GM21825 (cell line): ENCODE measurements around the gene LINC00305.
A peak's percentile ranks its signal among the peaks of the same experiment; 100 is the strongest.

ENCODE experiments used
- ATAC-seq: cut with Tn5 transposase; IDR thresholded peaks from one replicate; pipeline ENCODE4 v1.9.1; 2021; ENCODE audit warnings: mild to moderate bottlenecking, moderate library complexity; ENCODE audit not compliant: unreplicated experiment

LINC00305 gene

DNA sequence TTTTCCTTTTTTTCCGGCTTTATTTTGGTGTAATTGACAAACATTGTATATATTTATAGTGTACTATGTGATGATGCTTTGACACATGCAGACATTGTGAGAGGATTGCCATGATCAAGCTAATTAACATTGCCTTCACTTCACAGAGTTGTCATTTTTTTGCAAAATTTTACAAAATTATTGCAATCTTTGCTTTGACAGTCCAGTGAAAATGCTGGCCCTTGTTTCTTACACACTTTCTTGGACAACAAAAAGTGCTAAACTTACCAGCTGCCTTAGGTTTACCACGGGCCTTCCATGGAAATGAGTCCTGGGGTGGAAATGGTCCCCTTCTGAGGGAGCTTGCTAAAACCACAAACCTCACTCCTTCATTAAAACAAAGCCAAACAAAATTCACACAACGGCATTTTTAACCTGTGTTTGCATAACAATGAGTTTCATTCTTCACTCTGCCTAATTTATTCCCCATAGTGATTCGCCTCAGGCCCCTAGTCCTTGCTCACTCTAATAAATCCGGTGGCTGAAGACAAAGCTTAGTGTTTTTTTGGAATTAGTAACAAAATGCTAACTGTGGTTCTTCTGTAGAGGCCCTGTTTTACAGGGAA lies 32.2 kb downstream of the LINC00305 start:
- ATAC-seq = no peak

DNA sequence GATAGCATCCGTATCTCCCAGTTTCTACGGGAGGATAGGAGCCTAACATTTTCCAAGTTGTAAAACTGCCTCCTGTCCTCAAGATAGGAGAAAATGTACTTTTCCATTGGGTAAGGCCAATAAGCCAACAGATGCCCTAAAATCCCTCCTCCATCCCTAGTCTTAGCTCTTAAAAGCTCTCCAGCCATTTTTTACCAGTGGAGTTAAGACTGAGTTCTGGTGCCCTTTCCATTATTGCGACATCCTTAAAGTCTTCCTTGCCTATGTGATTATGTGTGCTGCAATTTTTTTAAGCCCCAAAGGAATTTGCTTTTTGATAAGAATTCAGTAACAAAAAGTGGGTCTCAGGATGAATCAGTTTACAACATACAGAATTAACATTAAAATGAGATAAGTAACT lies 33.0 kb downstream of the LINC00305 start:
- no peak for ATAC-seq

DNA sequence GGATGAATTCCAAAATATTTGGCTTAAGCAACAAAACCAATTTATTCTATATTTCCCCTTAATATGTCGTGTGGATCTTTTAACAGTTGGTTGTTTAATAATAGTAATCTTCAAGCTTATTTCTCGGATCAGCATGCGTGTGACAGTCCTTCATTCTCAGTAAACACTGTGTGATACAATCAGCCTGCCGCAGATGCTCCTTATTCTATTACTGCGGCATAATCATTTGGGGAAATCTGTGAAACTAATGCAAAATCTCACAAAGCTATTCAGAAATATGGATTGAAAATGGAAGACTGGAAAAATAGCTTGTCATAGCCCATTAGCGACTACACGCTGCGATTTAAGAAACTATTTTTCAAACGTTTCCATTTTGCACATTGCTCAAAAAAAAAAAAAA lies 36.9 kb downstream of the LINC00305 start:
- no peak for ATAC-seq

DNA sequence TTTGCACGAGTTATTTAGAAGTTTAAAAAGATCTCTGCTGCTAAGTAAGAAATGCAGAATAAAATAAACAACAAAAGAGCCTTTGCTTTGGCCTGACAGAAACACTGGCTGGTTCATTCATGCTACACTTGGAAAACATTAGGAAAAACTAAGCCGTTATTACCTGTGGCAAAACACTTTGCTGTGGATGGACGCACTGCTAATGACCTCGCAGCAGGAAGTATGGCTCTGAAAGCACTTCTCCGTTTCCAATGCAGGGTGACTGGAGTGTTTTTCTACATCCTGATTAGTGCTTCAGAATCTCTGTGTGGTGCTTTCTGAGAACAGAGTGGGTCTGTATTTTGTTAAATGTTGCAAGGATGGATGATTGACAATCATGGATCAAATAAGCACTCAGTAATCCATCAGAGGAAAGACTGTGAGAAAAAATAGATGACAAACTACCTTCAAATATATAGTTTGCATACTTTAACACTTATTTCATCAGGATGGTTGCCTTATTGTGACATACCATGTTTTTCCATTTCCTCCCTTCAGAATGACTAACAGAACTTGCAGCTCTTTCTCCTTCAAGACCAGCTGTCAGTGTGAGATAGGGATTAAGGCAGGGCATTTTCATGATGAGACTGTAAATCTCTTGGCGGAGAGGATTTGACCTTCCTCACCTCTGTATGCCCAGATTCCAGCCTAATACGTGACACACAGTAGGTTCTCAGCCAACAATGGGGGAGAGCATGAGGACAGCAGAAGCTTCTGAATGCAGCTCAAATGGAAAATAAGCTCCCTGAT lies 38.0 kb downstream of the LINC00305 start:
- ATAC-seq = no peak

DNA sequence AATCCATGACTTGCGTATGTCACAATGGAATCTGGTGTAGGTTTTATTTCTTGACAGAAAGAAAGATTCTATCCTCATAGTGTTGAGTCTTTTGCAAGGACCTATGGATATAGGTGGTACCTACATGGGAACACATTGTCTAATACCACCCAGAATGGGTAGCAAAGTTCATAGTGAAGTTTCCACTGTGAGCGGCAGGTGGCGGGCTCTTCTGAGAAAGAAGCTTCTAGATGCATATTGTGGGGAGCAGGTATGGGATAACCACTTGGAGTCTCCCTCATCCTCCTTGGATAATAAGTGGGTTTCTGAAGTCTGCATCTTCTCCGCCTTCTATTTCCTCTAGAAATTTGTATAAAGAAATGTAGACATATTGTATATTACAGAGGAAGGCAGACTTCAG lies 44.9 kb downstream of the LINC00305 start:
- no peak for ATAC-seq

DNA sequence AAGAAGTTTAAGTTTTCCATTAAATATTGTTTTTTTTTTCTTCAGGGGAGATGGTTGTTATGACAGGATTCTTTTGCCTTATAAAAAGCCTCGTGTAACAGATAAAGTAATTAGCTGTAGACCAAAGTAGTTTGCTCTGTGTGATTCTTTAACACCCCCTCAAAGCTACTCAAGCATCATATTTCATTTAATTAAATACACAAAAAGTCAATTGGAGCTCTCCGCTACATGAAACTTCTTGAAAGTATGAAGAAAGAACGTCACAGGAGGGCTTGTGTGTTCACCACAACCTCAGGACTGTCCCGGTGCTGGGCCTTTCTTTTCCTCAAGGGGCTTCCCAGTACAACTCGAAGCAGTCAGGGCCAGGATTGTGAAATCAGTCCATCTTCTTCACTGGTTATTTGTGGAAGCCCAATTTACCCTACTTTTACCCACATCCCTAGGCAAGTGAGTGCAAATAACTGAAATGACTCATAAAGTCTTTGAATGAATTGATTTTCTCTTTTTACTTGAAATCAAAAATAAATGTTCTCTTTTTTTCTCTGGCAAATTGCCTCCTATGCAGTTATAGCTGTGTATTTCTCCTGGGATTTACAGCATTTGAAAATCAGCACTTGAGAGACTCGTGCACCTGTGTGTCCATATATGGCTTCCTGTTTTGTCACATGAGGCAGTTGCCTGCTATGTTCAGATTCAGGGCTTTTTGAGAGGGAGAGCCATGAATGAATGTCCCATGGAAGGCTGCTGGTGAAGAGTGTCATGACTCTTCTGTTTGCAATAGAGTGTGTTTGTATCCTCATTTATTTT lies 48.6 kb downstream of the LINC00305 start:
- peak; percentile 51 for ATAC-seq

DNA sequence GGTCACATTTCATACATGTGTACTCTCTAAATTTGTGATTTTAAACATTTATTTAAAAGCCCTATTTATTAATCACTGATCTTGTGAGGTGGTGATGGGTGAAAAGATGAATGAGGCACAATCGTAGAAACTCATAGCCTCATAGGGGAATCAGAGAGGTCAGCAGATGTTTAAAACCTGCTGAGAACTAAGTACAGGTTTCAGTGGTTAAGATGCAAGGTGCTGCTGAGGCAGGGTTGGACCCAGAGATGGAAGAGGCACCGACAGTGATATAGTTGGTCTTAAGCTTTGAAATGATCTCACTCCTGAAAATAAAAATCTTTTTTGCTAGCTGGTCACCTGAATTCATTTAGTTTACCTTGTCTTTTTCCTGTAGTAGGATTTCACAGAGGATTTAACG lies 49.6 kb downstream of the LINC00305 start:
- ATAC-seq = peak; percentile 42

DNA sequence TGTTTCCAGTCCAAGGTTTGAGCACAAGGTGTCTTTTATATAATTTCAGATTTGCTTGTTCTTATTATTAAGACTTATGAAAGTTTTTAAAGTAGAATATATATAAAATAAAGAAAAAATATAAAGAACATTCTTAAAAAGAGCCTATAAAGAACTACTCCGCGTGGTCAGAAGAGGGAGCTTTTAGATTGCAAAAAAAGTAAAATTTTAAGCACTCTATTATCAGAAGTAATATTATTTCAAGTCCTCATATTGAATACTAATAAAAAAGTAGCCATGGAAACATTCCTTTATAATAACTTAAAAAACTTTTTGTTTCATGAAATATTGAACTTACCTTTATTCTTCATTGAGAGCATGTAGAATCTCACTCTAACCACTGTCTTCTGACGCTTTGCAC lies 51.4 kb downstream of the LINC00305 start:
- no peak for ATAC-seq

DNA sequence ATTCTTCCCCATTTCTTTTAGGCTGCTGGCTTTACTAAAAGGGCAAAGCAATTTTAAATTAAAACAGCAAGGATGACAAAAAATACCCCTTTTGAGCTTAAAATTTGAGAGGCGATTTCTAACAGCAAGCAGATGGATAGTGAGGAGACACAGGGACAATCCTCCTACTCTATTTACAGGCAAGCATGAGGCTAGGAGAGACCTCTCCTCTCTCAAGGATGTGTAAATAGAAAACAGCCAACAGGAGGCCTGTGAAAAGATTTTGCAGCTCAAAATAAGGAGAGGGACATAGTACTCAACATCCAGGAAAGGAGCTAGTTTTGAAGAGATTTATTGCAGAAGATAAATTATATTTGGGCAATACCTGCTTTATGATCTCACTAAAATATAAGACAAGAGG lies 53.8 kb downstream of the LINC00305 start:
- ATAC-seq = no peak

DNA sequence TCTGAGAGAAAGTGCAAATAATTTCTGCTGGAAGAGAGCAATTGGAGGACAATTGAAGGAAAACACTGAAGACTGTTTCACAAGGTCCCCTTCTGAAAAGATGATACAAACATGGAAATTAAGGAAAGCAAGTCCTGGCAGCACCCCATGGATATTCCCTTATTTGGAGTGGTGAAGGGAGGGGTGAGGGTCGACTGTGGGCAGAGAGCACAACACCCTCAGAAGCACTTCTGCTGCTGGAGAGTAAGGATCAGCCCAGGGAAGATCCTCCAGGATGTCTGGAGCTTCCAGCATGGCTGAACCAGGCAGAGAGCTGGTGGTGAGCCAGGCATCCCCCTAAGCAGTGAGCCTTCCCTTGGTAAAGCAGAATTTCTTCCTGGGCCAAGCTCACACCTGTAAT lies 54.7 kb downstream of the LINC00305 start:
- no peak for ATAC-seq

DNA sequence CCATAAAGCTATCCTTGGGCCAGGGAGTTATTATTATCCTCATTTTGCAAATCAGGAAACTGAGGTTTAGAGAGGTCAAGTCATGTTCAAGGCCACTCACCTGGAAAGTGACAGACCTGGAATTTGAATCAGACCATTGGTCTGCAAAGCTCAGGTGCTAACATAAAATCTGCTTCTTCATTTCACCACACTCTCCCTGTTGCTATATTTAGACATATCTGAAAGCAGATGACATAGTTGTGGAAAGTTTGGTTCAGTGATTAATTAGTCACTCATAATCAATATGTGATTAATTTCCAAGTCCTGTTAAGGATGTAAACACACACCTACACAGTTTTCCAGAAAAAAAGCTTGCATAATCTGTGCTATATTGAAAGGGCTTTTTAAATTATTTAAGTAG lies 57.4 kb downstream of the LINC00305 start:
- no peak for ATAC-seq

DNA sequence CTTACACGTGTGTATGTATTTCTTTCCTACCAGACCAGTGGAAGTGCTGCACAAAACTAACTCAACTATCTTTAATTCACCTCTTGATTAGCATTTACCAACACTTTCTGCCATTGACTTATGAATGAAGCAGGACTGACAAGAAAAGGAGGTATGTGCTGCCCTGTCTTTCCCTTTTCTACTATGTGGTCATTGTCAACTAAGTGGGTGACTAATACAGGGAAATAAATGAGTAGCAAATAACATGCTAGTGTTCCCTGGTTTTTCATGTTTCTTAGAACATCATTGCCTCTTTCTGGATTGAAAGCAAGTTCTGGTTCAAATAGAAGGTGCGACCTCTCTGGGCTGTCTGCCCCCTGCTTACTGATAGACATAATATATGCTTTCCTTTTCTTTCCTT lies 58.0 kb downstream of the LINC00305 start:
- peak; percentile 60 for ATAC-seq

DNA sequence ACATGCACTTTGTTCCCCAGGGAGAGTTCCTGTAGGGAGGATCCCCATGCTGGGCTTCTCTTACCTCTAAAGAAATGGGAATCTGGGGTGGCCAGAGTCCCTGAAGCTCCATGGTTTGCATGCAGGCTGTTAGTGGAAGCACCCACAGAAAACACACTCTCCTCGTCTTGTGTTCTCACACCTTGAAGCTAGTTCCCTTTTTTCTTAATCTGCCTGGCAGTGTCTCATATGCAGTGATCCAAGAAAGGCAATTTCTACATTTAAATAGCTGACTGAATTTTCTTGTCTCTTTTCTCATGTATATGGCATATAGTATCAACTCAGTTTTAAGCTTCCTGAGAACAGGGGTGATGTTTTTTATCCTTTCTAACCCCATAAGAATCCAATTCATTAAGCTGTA lies 65.0 kb downstream of the LINC00305 start:
- ATAC-seq = no peak

DNA sequence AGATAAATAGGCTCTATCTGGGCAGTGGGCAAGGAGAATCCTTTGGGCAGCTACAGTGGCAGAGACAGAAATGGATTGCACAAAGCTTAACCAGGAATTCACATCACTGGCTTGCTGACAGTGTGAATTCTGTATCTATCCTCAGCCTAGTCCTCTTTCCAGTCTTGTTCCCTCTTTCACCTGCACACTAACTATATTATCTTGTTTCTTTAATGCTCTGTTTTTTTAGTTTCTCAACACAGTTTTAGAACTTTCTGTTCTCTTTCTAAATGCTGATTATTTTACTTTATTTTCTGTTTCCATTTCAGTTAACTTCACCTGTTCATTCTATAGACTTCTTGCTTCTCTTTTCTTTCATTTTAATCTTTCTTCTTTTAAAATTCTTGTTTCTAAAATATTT lies 66.4 kb downstream of the LINC00305 start:
- ATAC-seq = no peak

DNA sequence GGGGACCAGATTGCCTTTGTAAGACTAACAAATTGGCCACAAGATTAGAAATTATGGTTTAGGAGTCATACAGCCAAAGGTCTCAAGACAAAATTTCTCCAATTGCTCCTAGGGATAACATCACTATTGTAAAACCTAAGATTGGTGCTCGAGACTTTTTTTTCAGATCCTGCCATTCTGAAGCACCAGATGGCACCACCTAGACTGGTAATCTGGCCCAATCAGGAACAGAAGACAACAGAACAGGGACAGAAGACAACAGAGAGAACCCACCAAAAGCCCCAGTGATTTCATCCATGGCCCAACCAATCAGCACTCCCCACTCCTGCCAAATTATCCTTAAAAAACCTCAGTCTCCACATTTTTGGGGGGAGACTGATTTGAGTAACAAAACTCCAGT lies 66.8 kb downstream of the LINC00305 start:
- no peak for ATAC-seq

DNA sequence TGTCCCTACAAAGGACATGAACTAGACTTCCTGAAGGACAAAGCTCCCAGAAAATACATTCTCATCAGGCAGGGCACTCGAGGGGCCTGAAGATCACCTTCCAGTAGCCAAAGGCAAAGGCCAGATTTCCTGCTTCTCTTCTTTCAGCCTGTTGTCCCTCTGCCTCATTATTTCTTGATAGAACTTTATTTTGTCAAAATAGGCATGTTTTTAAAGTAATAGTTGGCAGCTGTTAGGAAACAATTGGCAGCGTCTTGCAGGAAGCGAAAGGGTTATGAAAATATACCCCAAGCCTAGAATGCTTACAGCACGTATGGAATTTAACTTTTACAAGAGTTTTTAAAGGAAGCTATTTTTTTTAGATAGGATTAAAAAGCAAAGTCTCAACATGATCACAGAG lies 74.9 kb downstream of the LINC00305 start:
- ATAC-seq = no peak

DNA sequence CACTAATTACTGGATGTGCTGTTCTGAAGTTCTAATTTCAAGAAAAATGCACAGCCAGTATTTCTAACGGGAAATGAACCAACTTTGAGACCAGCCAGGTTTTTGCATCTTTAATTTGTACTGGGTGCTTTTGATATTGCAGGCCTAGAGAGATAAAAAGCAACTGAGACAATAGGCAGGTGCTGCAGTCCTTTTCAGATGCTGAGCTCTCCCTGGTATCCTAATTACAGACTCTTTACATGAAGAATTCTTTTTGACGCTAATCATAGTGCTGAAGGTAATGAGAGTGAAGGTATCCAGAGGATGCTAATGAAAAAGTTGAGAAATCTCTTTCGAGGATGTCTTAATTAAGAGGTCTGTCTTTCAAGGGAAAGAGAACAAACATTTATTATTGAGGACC lies 93.9 kb downstream of the LINC00305 start:
- ATAC-seq = no peak

DNA sequence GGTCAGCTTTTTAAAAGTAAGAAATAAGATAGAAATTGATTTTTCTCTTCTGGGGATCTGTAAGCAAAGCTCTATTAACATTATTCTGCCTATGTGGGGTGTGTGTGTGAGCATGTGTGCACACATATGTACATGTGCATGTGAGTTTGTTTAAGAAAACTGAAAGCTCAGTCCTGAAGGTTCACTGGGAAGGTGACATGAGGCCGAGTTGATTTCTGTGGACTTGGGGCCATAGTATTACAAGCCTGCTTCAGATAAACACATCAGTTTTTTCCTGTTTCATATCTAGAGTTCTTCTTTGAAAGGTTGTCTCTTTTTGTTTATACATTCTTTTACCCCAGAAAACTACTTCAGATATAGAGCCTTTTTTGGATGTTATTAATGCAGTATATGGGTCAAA lies 95.6 kb downstream of the LINC00305 start:
- ATAC-seq = no peak

DNA sequence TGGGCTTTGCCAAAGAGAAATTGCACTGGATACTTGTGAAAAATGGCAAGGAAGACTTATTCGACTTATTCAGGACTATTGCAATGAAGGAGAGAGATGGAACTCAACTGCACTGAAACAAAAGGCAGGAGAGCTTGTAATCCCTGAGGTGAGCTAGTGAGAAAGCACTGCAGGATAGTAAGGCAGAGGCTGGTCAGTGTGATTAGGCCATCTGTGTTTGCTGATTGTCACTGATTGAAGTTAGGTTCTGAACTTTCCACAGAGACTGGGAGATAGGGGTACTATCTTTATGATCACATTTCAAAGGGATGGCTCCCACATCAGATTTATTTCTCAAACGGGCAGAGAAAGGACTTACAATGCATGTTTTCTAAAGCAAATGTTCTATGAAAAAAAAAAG lies 96.1 kb downstream of the LINC00305 start:
- no peak for ATAC-seq

DNA sequence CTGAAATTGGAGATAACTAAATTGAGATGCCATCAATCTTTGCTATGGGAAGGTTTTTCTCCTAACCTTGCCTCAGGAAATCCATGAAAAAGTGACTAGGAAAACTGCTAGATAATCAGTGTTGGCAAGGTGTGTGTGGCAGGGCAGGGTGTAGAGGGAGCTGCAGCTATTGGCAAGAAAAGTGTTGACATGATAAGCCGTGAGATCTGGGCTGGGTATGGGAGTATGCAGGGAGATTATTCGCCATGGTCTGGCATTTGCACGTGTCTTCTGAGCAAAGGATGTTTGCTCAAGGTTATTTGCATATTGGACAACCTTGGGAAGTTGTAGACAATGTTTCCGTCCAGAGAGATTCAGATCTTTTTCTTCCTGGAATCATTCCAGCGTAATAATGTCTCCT lies 104.3 kb downstream of the LINC00305 start:
- ATAC-seq = no peak

DNA sequence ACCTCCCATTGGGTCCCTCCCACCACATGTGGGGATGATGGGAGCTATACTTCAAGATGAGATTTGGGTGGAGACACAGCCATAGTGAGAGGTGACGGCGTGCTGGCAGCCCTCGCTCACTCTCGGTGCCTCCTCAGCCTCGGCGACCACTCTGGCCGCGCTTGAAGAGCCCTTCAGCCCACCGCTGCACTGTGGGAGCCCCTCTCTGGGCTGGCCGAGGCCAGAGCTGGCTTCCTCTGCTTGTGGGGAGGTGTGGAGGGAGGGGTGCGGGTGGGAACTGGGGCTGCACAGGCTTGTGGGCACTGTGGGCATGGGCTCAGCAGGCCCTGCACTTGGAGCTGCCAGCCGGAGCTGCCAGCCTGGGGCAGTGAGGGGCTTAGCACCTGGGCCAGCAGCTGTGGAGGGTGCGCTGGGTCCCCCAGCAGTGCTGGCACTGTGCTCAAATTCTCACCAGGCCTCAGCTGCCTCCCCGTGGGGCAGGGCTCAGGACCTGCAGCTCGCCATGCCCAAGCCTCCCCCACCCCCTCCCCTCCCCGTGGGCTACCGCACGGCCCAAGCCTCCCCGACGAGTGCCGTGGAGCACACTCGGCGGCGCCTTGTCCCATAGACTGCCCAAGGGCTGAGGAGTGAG lies 106.0 kb downstream of the LINC00305 start:
- ATAC-seq = no peak
